ENCODE data around the gene CAST.
A peak's percentile ranks its signal among the peaks of the same experiment; 100 is the strongest.

Gene CAST

GRCh38 chr5:96745025-96745424 lies 82.8 kb downstream of the CAST start:
- Histone ChIP-seq H3K9me3 (ENCODE audit: insufficient read depth, low read length) (no peaks in the 10 kb centered on the region), H3K4me3 (ENCODE audit: insufficient read length, low read depth) (no peak overlapping the region), H3K27me3 (ENCODE audit: insufficient read depth, insufficient read length) (no peaks in the 10 kb centered on the region), H3K36me3 (ENCODE audit: insufficient read depth, insufficient read length, low read length) (peaks cover 51% of the 10 kb centered on the region), H3K4me1 (ENCODE audit: insufficient read depth, insufficient read length) (peaks cover 4% of the 10 kb centered on the region), H3K9ac (ENCODE audit: insufficient read length, low read depth) (no peak overlapping the region)
- no peak for DNase-seq (ENCODE audit: low read depth, low spot score)
- TF ChIP-seq SUZ12 (IDR thresholded peaks at IDR 0.05; ENCODE audit: extremely low read depth, insufficient read depth, insufficient read length), result no peak
- no peak for TF ChIP-seq YY1 (IDR thresholded peaks at IDR 0.05; ENCODE audit: insufficient read depth, insufficient read length)

DNA sequence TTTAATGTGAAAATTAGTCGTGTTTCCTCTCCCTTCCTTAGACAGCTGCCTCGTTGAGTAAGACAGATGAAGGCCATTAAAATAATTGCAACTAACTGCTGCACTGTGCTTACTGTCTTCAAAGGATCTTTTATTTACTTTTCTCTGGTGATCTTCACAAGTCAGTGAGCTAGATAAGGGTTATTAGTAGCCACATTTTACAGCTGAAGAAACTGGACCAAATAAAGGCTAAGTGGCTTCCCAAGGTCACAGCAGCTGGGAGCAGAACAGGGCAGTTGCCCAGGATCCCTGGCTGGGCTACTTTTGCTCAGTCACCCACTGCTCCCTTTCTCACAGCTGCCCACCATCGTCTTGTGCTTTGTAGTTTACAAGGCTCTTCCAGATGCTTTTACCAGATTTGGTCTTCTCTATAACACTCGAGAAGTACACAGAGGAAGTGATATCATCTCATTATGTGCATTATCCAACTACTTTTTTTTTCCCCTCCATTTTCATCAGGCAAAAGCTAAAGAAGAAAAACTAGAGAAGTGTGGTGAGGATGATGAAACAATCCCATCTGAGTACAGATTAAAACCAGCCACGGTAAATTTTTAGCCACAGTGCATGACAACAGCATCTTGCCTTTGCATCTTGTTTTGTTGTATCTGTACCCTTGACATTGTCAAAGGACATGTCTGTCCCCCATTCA lies 83.8 kb downstream of the CAST start:
- H3K9ac ChIP-seq (ENCODE audit: insufficient read length, low read depth), result no peak overlapping the region
- DNase-seq (ENCODE audit: low read depth, low spot score), result no peak
- no peaks in the 10 kb centered on the region for H3K27me3 ChIP-seq (ENCODE audit: insufficient read depth, insufficient read length)
- H3K4me3 ChIP-seq (ENCODE audit: insufficient read length, low read depth), result no peak overlapping the region
- peaks cover 4% of the 10 kb centered on the region for H3K4me1 ChIP-seq (ENCODE audit: insufficient read depth, insufficient read length)
- peaks cover 44% of the 10 kb centered on the region for H3K36me3 ChIP-seq (ENCODE audit: insufficient read depth, insufficient read length, low read length)
- TF ChIP-seq SUZ12 (IDR thresholded peaks at IDR 0.05; ENCODE audit: extremely low read depth, insufficient read depth, insufficient read length) (no peak), YY1 (IDR thresholded peaks at IDR 0.05; ENCODE audit: insufficient read depth, insufficient read length) (no peak), ZNF274 (IDR thresholded peaks at IDR 0.05; ENCODE audit: low read depth, low read length) (no peak)
- no peaks in the 10 kb centered on the region for H3K9me3 ChIP-seq (ENCODE audit: insufficient read depth, low read length)

GRCh38 chr5:96747720-96748119 lies 85.5 kb downstream of the CAST start:
- no peak overlapping the region for H3K4me3 ChIP-seq (ENCODE audit: insufficient read length, low read depth)
- no peak for DNase-seq (ENCODE audit: low read depth, low spot score)
- H3K27me3 ChIP-seq (ENCODE audit: insufficient read depth, insufficient read length), result no peaks in the 10 kb centered on the region
- peaks cover 4% of the 10 kb centered on the region for H3K4me1 ChIP-seq (ENCODE audit: insufficient read depth, insufficient read length)
- no peak for TF ChIP-seq YY1 (IDR thresholded peaks at IDR 0.05; ENCODE audit: insufficient read depth, insufficient read length)
- no peak for TF ChIP-seq SUZ12 (IDR thresholded peaks at IDR 0.05; ENCODE audit: extremely low read depth, insufficient read depth, insufficient read length)
- TF ChIP-seq ZNF274 (IDR thresholded peaks at IDR 0.05; ENCODE audit: low read depth, low read length), result no peak
- H3K9me3 ChIP-seq (ENCODE audit: insufficient read depth, low read length), result no peaks in the 10 kb centered on the region
- no peak overlapping the region for H3K9ac ChIP-seq (ENCODE audit: insufficient read length, low read depth)
- H3K36me3 ChIP-seq (ENCODE audit: insufficient read depth, insufficient read length, low read length), result peaks cover 32% of the 10 kb centered on the region

DNA sequence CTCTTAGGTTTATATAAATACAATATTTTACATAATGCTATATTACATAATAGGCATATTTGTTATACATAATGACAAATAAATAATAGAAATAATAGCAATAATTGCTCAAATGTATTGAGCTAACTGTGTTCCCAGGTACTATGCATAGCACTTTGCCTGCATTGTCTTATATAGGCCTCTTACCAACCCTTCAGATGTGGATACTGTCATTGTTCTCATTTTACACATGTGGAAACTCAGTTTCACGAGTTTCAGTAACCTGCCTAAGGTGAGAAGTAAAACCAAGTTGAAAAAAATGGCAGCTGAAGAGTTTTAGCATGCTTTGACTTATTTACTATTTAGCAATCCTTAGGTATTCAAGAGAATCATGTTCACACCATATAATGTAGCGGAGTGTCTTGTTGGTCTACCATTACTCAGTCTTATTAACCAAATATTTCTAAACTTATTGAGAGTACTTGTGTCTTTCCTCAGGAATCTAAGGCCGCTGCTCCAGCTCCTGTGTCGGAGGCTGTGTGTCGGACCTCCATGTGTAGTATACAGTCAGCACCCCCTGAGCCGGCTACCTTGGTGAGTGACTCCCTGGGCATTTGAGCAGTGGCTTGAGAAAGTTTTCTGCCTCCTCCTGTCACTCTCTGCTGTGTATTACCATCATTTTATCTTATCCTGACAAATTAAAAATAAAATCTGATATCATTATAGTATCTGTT lies 88.1 kb downstream of the CAST start:
- Histone ChIP-seq H3K36me3 (ENCODE audit: insufficient read depth, insufficient read length, low read length) (peaks cover 37% of the 10 kb centered on the region), H3K27me3 (ENCODE audit: insufficient read depth, insufficient read length) (no peaks in the 10 kb centered on the region), H3K9me3 (ENCODE audit: insufficient read depth, low read length) (no peaks in the 10 kb centered on the region), H3K9ac (ENCODE audit: insufficient read length, low read depth) (no peak overlapping the region), H3K4me1 (ENCODE audit: insufficient read depth, insufficient read length) (no peaks in the 10 kb centered on the region), H3K4me3 (ENCODE audit: insufficient read length, low read depth) (no peak overlapping the region)
- TF ChIP-seq ZNF274 (IDR thresholded peaks at IDR 0.05; ENCODE audit: low read depth, low read length), result no peak
- no peak for TF ChIP-seq SUZ12 (IDR thresholded peaks at IDR 0.05; ENCODE audit: extremely low read depth, insufficient read depth, insufficient read length)
- no peak for TF ChIP-seq YY1 (IDR thresholded peaks at IDR 0.05; ENCODE audit: insufficient read depth, insufficient read length)
- no peak for DNase-seq (ENCODE audit: low read depth, low spot score)

DNA sequence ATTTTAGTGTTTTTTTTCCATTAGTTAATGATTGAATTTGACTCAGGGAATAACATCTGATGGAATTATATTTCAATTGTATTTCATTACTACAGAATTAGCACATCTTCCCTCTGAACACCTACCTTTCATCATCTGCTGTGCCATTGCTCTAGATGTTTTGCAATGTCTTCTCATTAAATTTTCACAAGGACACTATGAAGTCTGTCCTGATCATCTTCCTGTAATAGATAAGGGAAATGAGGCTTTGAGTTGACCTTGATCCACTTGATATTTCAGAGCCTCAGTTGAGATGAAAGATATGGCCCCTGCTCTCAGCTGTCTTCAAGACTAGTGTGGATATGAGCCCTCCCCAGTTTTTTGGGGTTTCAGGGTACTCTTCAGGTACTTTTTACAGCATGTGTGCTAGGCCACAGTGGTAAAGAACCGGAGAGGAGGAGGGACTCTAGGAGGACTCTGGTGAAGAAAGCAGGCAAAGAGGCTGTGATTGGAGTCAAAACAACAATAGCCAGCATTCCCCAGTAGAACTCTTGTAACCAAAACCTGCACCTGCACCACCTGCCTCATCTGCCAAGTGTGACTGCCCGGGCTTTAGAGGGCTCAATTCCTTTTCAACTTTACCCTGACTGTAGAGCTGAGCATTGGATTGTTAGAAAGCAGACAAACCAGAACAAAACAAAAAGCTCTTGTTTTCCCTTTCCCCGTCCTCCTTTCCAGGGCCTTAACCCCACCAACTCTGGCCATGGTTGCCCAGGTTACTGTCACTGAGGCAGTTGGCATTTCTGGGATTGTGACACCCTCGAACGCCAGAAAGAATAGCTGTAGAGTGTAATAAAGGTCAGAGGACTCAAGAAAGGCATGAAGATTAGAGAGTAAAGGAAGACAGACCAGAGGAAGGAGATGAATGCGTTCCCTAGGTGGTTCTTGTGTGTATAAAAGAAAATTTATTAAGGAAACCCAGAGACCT lies 89.3 kb downstream of the CAST start:
- Histone ChIP-seq H3K4me1 (ENCODE audit: insufficient read depth, insufficient read length) (no peaks in the 10 kb centered on the region), H3K36me3 (ENCODE audit: insufficient read depth, insufficient read length, low read length) (peaks cover 40% of the 10 kb centered on the region), H3K9ac (ENCODE audit: insufficient read length, low read depth) (no peak overlapping the region), H3K4me3 (ENCODE audit: insufficient read length, low read depth) (no peak overlapping the region), H3K9me3 (ENCODE audit: insufficient read depth, low read length) (no peaks in the 10 kb centered on the region), H3K27me3 (ENCODE audit: insufficient read depth, insufficient read length) (no peaks in the 10 kb centered on the region)
- no peak for DNase-seq (ENCODE audit: low read depth, low spot score)
- no peak for TF ChIP-seq ZNF274 (IDR thresholded peaks at IDR 0.05; ENCODE audit: low read depth, low read length)
- TF ChIP-seq SUZ12 (IDR thresholded peaks at IDR 0.05; ENCODE audit: extremely low read depth, insufficient read depth, insufficient read length), result no peak
- TF ChIP-seq YY1 (IDR thresholded peaks at IDR 0.05; ENCODE audit: insufficient read depth, insufficient read length), result no peak

- Histone ChIP-seq H3K4me1 (ENCODE audit: insufficient read depth, insufficient read length) (no peaks in the 10 kb centered on the region), H3K36me3 (ENCODE audit: insufficient read depth, insufficient read length, low read length) (peaks cover 43% of the 10 kb centered on the region), H3K27me3 (ENCODE audit: insufficient read depth, insufficient read length) (no peaks in the 10 kb centered on the region), H3K9ac (ENCODE audit: insufficient read length, low read depth) (no peak overlapping the region), H3K4me3 (ENCODE audit: insufficient read length, low read depth) (no peak overlapping the region), H3K9me3 (ENCODE audit: insufficient read depth, low read length) (no peaks in the 10 kb centered on the region)
- no peak for TF ChIP-seq YY1 (IDR thresholded peaks at IDR 0.05; ENCODE audit: insufficient read depth, insufficient read length)
- no peak for TF ChIP-seq SUZ12 (IDR thresholded peaks at IDR 0.05; ENCODE audit: extremely low read depth, insufficient read depth, insufficient read length)
- no peak for TF ChIP-seq ZNF274 (IDR thresholded peaks at IDR 0.05; ENCODE audit: low read depth, low read length)
- DNase-seq (ENCODE audit: low read depth, low spot score), result peak; percentile 38
Observed at GRCh38 chr5:96752341-96753016, 90.3 kb downstream of the CAST start.

Data from NT2/D1 (cell line).